Muscle of arm (tissue), 12 donors: Measurements from ENCODE around the gene ACOT8. TPM values are rescaled to one million over a fixed set of nuclear protein-coding genes. Genes with fewer than 3 reads are reported as not detected.
"Not testable (repeated sequence)": the region's sequence is repeated elsewhere in the genome, so short reads cannot be mapped to it uniquely, and the experiment has no call there.

Experiments used
- DNase-seq: peaks from one replicate; pipeline ENCODE4 v3.0.0-alpha.2; 2013
- polyA plus RNA-seq, 12 donors: library from polyadenylated mRNA; unstranded; fragments of 120-200 nt; gene quantifications; one replicate each; pipeline ENCODE4 v1.2.1, GENCODE V29; 2013; ENCODE audit not compliant: insufficient read length in 12 of 12

Gene ACOT8
- polyA plus RNA-seq, 12 donors = 14.1 to 28.6 (median 22.1) TPM; not detected in 1

- peak; percentile 86 for DNase-seq
These were observed 33.1 kb upstream of the ACOT8 start for GRCh38 chr20:45890077-45890984.

- DNase-seq = no peak
These were observed 31.5 kb upstream of the ACOT8 start for GRCh38 chr20:45888681-45889080.

- no peak for DNase-seq
These were observed 30.1 kb upstream of the ACOT8 start, which contains the start of gene SPATA25 for GRCh38 chr20:45887346-45887715. Gene SPATA25 (minus strand): TSS chr20:45887622. CDS start chr20:45887590, 32 bp downstream.

GRCh38 chr20:45886590-45887345 lies 29.6 kb upstream of the ACOT8 start:
- no peak for DNase-seq

GRCh38 chr20:45883100-45883469 lies 25.9 kb upstream of the ACOT8 start:
- DNase-seq = no peak

- DNase-seq = no peak
These were observed 25.4 kb upstream of the ACOT8 start for GRCh38 chr20:45882469-45883099.

- peak; percentile 100 for DNase-seq
These were observed 24.0 kb upstream of the ACOT8 start, which contains the start of gene ZSWIM1 for GRCh38 chr20:45880988-45881788. Gene ZSWIM1 (plus strand): TSS chr20:45881227. CDS start chr20:45882593, 1,366 bp downstream.

- DNase-seq = peak; percentile 31
These were observed 21.0 kb upstream of the ACOT8 start for GRCh38 chr20:45878076-45878761.

GRCh38 chr20:45874576-45874975 lies 17.4 kb upstream of the ACOT8 start:
- no peak for DNase-seq

- DNase-seq = not testable (repeated sequence)
These were observed 16.9 kb upstream of the ACOT8 start for GRCh38 chr20:45874104-45874481.

GRCh38 chr20:45873409-45874103 lies 16.4 kb upstream of the ACOT8 start:
- DNase-seq = no peak

- DNase-seq = no peak
These were observed 15.4 kb upstream of the ACOT8 start for GRCh38 chr20:45872626-45873025.

- no peak for DNase-seq
These were observed 10.6 kb upstream of the ACOT8 start for GRCh38 chr20:45867819-45868176.

GRCh38 chr20:45867136-45867818 lies 10.1 kb upstream of the ACOT8 start:
- DNase-seq = no peak

GRCh38 chr20:45866454-45866853 lies 9.3 kb upstream of the ACOT8 start:
- no peak for DNase-seq

GRCh38 chr20:45863543-45864470 lies 6.6 kb upstream of the ACOT8 start:
- no peak for DNase-seq

GRCh38 chr20:45861221-45862075 lies 4.3 kb upstream of the ACOT8 start:
- DNase-seq = no peak
